ENCODE results near the gene MIER2.

GRCh38 chr19:378706-379105, 34.1 kb upstream of the MIER2 start:
- no peak for TF ChIP-seq CTCF (IDR thresholded peaks at IDR 0.05)
- no peak for TF ChIP-seq EZH2 (IDR thresholded peaks at IDR 0.05; ENCODE audit: borderline replicate concordance, insufficient read depth, low read depth, low read length, poor library complexity, severe bottlenecking)

Data from B cell (primary cell).